ENCODE measurements around the gene ELOVL5.

DNA sequence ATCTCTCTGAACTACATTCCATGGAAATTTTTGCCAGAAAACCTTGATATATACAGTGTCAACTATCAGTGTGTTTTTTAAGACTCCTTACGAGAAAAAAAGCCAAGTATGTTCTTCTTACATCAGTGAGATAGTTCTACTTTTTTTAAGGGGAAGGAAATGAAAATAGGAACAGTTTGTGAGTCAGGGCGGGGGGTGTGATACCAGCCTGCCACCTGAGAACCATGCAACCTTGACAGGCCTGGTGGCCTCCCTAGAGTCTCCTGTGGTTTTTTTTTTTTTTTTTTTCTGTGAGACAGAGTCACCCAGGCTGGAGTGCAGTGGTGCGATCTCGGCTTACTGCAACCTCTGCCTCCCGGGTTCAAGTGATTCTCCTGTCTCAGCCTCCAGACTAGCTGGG, 103.8 kb downstream of the ELOVL5 start:
- TF ChIP-seq, protein P1, sequence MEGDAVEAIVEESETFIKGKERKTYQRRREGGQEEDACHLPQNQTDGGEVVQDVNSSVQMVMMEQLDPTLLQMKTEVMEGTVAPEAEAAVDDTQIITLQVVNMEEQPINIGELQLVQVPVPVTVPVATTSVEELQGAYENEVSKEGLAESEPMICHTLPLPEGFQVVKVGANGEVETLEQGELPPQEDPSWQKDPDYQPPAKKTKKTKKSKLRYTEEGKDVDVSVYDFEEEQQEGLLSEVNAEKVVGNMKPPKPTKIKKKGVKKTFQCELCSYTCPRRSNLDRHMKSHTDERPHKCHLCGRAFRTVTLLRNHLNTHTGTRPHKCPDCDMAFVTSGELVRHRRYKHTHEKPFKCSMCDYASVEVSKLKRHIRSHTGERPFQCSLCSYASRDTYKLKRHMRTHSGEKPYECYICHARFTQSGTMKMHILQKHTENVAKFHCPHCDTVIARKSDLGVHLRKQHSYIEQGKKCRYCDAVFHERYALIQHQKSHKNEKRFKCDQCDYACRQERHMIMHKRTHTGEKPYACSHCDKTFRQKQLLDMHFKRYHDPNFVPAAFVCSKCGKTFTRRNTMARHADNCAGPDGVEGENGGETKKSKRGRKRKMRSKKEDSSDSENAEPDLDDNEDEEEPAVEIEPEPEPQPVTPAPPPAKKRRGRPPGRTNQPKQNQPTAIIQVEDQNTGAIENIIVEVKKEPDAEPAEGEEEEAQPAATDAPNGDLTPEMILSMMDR (conservative IDR thresholded peaks at IDR 0.05), result no peak
- TF ChIP-seq ZFX (IDR thresholded peaks at IDR 0.05), result no peak

Data from C4-2B (cell line).